NCI-H2171 treated with DMSO at 0.1 percent for 48 hours (cell line): ENCODE measurements around the gene PNMA6F.
"Not testable (repeated sequence)": the region's sequence is repeated elsewhere in the genome, so short reads cannot be mapped to it uniquely, and the experiment has no call there.

Source experiments
- DNase-seq: peaks from one replicate; lab custom pipeline; 2025; lab: John Stamatoyannopoulos, UW

PNMA6F gene

DNA sequence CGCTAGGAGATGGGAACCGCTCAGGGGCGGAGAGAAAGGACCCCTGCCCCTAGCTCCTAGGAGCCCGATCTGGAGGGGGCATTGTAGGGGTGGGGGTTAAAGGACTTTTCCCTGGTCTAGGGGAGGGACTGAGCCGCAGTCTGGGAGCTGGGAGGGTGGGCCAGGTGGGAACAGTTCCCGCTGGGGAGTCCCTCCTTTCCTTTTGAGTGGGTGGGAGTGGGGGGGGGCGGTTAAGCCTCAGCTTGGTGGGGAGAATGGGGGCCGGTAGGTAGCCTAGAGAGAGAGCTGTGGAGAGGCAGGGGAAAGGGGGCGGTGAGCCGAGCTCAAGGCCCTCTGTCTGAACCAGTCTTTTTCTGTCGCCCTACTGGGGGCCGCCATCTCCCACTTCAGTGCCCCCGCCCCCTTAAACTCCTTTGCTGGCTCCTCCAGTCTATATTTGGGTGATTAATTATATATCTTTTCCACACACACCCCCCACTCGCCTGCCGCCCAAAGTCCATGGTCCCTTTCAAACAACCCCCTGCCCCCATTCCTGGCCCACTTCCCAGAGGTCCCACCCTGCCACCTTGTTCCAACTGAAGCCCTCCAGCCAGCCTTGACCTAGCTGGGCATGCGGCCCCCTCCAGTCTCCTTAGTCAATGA, 13.2 kb upstream of the PNMA6F start:
- no peak for DNase-seq

DNA sequence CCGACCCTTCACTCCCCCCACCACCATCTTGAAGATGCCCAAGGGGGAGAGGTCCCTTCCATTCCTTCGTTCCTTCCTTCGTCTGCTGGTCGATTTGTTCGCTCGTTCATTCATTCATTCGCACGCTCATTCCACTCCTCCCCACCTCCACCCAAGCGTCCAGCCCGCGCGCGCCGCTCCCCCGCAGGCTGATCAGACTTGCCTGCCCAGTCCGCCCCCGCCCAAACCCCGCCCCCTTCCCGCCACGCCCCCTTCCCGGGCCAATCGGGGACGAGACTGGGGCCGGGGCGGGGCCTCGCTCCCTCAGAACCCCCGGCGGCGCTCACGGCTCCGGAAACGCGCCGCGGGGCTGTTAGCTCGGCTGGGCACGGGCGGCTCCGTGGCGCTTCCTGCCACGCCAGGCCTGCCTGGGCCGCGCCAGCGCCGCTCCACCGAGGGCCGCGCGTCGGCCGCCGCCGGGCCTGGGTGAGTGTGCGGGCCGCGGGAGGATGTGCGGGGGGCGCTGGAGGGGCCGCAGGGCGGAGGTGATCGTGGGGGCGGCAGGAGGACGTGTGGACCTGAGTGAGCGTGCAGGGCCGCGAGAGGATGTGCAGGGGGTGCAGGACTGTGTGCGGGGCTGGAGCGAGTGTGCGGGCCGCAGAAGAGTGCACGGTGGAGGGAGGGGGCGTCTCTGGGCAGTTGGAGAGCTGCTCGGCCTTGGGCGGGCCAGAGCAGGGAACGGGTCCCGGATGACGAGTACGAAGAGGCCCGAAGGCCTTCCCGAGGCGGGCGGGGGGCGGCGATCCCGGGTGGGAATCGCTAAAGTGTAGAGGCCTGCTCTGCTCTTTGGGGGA, 12.5 kb upstream of the PNMA6F start, which contains the start of gene ZNF275:
Gene ZNF275 (plus strand): TSS at position 333 of the 833 bp plus-strand sequence. CDS start 2,527 bp downstream, outside the sequence.
- DNase-seq = peak; percentile 81

DNA sequence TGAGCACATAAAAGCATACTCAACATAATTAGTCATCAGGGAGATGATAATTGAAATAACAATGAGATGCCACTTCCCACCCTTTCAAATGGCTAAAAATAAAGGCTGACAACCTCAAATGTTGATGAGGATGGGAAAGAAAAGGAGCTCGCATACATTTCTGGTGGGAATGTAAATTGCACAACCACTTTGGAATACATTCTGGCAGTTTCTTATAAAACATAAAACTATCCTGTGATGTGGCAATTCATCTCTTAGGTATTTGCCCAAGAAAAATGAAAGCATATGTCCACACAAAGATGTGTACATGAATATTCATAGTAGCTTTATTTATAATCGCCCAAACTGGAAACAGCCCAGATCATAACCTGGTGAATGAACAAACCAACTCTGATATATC, 11.7 kb upstream of the PNMA6F start:
- DNase-seq = no peak

DNA sequence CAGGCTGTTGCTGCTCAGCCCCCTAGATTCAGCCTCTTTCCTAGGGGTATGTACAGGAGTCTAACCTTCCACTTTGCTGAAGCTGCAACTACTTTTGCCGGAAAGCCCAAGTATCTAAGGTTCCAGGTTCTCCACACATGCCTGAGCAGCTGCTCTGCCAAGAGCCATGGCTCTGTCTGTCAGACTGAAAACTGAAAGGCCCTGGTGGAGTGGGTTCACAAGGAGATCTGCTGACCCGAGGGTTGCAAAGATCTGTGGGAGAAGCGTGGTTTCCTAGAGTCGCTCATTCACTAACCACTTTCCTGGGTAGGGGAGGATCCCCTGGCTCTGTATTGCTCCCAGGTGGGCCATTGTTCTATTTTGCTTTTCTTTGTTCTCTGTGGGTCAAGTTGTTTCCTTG, 6.0 kb upstream of the PNMA6F start:
- DNase-seq = no peak

DNA sequence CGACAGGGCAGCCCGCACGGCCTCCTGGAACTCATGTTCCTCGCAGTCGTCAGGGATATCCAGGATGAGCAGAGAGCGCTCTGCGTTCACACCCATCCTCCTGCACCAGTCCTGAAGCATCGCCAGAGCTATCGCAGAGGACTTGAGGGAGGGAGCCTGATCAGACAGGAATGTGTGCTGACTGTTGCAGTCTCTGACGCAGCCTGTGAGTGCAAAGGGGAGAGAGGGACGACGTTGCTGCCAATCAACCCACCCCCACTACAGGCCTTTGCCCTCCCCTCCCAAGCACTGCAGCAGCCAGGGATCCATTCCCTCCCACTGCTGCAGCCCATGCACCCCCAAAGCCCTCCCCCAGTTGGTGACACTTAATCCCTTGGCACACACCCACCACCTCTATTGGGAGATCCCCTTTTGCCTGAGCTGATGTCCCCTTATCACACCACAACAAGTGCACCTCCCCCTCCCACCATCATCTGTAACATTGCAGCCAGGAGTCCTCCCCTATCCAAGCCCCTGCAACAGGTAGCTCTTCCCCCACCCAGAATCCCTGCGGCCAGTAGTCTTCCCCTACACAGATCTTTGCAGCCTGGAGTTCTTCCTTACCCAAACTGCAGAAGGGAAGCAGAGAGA, 897 bp downstream of the PNMA6F start:
- DNase-seq = no peak

DNA sequence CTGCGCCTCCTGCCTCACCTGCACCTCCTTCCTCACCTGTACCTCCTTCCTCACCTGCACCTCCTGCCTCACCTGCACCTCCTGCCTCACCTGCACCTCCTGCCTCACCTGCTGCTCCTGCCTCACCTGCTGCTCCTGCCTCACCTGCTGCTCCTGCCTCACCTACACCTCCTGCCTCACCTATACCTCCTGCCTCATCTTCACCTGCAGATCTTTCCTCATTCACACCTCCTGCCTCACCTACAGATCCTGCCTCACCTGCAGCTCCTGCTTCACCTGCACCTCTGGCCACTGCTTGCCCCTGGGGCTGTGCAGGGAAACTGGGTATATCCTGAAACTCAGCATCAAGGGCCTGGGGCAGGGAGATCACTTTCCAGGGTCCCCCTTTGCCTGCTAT, 1.5 kb downstream of the PNMA6F start:
- DNase-seq = not testable (repeated sequence)

DNA sequence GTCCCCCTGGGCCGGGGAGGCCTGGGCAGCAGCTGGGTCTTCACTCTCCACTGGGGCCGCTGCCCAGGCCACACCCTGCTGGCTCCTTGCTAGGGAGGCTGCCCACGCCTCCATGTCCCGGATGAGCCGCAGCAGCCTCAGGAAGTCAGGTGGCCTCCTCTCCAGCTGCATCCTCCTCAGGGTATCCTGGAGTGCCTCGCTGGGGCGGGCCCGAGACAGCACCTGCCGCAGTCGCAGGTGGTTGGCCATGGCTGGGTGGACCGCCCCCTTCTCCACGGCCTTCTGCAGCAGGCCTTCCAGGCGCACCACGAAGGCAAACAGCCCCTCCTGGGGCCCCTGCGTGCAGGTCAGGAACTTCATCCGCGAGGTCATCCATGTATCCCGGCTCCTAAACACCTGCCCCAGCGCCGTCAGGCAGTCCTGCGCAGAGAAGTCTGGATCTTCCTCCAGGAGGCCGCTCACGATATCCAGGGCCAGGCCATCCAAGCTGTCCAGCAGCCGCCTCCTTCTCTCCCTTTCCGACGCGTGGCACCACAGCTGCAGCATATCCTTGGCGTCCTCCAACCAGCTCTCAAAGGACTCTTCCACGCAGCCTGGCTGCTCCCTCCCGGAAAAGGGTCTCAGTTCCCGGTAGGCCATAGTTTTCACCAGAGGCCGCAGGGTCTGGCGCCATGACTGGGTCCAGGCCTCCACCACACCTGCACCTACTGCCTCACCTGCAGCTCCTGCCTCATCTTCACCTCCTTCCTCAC, 2.1 kb downstream of the PNMA6F start:
- DNase-seq = no peak

DNA sequence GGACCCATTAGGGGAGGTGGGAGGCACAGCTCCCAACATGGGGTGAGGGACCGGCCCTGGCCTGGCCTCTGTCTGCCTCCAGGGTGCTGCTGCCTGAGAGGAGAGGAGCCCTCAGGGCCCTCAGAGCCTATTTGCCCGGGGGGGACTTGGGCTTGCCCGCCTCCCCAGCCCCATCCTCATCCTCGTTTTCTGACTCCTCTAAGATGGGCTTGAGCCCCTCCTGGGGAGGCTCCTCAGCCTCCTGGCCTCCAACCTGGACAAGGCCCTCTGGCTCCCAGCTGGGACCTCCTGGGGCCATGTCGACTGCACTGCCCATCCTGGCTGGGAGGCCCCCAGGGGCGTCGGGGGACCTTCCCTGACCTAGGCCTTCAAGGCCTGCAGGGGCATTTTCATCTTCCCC, 2.8 kb downstream of the PNMA6F start:
- no peak for DNase-seq

DNA sequence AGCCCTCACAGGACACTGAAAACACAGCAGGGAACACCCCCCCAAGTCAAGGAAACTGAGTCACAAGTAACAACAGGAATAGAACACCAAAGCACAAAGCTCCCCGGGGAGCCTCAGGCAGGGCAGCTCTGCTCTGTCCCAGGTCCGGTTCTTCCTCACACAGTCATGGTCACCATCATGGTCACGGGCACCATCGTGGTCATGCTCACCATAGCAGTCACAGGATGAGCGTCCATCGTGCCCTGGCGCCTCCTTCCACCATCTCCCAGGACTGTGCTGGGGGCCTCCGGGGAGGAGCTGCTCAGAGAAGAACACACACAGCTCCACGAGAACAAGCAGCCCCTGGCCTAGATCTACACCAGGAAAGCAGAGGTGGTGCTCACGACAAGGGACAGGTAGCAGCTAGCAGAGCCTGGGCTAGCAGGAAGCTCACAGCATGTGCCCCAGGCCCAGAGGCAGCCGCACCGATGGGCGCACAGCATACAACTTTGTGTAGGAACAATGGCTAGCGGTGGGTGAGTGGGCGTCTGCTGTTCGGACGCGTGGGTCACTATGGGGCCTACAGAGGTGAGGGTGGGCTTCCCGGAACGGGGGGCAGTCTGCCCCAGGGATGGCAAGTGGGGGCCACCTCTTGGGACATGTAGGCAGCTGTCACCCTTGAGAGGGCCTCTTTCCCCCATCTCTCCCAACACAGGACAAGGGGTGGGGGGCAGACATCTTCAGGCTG, 3.4 kb downstream of the PNMA6F start:
- DNase-seq = no peak

DNA sequence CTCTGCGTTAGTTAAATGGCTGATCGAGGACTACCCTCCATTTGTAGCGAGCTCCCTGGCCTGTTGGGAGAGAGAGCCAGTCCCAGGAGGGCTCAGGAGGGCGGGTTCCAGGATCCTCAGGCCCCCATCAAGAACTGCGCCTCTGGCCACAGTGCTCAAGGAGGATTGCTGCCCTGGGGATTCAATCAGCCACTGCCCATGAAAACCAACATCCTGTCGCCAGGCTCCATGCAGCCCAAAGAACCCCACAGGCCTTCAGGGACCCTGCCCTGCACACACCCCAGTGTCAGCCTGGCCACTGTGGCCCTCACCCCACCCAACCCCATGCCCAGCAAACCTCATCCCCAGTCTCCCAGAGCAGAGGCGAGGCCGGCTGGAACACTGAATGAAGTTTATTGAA, 4.3 kb downstream of the PNMA6F start:
- no peak for DNase-seq

DNA sequence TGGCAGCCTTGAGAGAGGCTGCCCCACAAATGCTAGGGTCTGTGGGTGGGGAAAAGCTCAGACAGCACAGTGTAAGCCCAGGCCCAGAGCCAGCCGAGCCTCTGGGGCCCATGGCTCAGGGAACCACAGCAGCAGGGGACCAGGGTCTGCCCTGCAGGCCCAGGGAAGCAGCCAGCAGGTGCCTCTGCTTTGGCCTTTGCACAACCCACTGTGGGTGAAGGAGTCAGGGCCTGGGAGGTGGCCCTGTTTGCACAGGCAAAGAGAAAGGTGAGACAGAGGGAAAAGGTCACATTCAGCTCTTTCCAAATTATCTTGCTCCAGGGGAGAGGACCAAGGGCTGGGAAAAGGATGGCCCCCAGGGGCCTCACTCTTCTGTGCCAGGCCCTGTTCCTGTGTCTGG, 8.7 kb downstream of the PNMA6F start:
- DNase-seq = no peak

DNA sequence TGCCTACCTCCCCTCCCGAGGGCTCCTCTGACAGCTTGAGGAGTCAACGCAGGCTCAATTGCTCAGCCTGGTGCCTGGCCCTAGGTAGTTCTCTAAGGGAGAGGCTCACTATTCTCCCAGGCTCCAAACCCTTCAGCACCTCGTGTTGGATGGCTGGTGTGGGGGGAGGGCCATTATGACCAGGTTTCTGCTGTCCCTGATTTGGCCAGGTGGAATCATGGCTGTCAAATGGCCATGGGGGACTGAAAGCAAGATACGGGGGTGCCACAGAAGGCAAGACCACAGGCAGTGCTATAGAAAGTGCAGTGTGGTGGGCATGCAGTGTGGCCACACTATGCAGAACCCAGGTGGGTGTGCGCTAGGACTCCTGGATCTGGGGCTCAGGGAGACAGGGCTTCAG, 9.5 kb downstream of the PNMA6F start:
- no peak for DNase-seq

DNA sequence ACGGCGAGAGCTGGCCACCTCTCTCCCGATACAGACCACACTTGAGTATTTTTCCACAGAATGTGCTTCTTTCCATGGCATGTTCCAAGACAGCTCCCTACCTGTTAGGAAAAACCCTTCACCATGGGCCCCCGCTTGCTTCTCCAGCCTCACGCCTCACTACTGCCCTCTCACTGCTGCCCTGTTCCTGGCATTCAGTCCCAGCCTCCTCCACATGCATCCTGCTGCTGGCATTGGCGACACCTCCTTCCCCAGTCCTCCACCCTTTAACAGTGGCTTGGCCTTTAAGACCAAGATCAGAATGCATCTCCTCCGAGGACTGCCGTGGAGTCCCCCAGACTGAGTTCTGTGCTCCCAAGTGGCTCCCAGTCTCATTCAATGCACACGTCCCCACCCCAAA, 10.7 kb downstream of the PNMA6F start:
- no peak for DNase-seq

DNA sequence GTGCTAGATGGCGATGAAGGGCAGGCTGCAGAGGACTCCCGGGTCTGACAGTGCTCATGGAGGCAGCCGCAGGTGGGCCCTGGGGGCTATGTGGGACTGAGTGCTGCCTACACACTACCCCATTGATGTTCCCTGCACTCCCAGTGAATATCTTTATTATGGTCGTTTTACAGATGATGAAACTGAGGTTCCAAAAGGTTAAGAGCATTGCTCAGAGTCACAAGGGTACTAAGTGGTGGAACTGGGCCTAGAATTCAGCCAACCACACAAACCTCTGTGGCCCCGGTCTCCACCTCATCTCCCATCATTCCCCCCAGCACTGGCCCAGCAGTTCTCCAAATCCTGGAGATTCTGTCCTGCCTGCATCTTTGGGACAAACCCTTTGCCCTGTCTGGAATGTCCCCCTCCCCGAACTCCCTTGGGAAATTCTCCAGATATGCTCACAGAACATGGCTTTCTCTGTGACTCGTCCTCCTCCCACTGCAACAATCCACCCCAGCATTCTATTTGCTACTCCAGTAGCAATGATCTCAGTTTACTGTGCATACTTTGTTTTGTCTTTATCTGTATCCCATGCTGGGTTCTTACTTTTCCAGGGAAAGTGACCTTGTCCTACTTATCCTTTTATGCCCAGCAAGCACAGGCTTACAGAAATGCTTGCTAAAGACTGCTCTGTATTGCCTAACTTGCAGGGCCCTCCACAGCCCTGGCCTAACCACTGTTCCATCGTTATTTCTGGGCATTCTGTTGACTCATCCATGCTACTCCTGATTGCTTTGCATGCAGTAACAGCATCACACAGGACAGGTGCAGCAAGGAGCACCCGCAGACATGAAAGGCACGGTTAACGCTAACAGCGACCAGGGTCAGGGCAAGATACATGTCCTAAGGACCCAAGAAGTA, 14.0 kb downstream of the PNMA6F start:
- no peak for DNase-seq

DNA sequence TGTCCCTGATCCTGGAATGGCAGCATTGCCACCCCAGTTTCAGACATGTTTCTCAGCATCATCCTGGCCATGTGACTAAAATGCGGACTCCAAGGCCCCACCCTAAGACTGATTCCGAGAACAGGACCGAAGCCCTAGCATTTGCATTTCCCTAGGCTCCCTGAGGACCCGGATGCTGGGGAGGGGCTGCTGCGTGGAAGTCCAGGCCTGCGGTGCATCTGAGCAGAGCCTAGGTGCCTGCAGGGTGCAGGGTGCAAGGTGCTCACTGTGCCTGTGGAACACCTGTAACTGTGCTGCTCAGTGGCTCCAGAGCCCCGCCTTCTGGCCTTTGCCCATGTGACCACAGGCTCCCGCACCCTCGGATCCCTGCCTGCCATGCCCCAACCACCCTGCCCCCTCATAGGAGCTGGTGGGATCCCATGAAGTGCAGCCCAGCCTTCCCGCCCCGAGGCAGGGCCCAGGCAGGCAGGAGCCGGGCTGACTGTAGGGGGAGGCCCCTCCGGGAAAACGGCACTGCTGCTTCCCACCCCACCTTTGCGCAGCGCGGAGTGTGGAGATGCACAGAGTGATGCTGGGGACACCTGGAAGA, 14.9 kb downstream of the PNMA6F start:
- DNase-seq = no peak

DNA sequence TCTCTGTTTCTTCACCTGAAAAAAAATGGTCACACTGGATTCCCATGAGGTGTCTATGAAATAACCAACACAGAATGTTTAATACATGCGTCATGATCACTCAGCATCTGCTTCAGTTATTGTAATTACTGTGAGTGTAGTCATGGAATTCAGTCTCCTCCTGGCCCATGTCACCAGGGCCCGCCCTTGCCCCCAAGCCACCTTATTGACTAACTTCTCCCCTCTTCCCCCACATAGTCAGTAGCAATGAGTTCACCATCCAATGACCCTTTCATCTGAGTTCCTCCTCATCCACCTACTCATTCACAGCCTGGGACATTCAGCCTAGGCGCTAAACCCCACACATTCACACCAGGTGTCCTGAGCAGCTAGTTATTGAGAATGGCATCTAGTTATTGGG, 15.6 kb downstream of the PNMA6F start:
- DNase-seq = no peak

DNA sequence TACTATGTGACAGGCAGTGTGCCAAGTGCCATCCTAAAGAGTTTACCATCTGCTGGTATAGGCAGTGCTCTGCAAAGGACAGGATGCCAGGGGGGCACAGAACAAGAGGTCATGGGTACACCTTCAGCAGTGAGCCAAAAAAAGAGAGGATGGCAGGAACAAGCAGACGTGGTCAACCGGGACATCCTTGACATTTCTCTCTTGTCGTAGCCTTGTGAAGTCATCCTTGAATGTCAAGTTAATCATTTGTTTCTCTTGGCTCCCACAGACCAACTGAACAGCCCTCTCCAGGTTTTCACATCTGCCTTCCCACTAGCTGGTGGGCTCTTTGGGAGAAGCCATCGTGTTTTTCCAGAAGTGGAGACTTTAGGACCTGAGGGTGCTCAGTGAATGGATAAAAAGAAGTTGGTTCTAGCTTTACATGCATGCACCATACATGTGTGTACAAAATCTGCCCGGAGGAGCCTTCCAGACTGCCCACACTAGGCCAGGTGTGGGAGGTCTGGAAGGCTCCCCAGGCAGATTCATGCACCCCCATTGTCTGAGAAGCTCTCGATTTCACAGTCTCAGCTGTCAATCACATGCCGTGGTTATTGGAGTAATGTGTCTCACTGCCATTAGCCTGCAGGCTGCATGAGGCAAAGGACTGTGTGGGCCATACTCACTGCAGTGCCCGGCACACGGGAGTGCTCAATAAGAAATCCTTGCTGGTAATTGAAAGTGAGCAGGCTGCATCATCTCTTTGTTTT, 16.4 kb downstream of the PNMA6F start:
- no peak for DNase-seq

DNA sequence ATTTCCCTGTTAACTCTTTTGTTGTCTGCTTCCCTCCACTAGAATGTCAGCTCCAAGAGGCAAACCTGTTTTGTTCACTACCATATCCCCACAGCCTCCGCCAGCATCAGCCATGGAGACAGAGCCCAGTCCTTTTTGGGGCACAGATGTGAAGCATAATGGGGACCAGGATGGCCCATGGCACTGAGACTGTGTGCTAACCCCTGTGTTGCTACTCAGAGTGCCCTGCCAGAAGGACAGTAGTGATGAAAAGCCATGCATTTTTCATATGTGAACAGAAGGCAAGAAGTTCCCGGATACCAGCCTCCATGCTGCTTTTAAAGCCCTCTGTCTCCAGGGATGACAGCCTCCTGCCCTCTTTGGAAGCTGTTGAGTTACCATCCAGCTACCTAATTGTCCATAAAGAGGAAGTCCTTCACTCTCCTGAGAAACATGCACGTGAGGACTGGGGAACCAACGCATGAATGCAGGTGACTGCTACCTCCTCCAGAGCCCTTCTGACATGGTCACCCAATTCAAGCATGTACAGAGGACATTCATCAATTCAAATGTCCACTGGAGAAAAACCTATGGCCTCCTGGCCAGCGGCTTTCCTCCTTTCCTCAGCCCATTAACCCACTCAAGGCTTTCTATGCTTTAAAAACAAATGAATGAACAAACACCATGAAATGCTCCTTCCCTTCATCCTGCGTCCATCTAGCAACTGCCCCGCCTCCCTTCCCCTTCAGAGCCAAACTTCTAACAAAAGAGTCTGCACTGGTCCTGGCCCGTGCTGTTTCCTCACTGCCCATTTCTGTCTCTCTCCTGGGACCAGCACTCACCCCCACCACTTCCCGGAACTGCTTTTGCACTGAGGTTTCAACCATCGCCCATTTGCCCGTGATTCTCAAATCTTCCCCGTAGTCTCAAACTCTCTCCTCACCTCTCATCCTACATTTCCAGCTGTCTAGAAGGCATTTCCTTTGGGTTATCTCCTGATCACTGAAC, 18.0 kb downstream of the PNMA6F start:
- no peak for DNase-seq
